GM18867 (cell line): ENCODE data around the gene CDK14.

Source experiments
- ATAC-seq: cut with Tn5 transposase; IDR thresholded peaks from one replicate; pipeline ENCODE4 v1.9.1; 2021; ENCODE audit warnings: mild to moderate bottlenecking, moderate library complexity; ENCODE audit not compliant: unreplicated experiment

CDK14 gene

GRCh38 chr7:90677486-90678404, 81.6 kb downstream of the CDK14 start:
- ATAC-seq: no peak

DNA sequence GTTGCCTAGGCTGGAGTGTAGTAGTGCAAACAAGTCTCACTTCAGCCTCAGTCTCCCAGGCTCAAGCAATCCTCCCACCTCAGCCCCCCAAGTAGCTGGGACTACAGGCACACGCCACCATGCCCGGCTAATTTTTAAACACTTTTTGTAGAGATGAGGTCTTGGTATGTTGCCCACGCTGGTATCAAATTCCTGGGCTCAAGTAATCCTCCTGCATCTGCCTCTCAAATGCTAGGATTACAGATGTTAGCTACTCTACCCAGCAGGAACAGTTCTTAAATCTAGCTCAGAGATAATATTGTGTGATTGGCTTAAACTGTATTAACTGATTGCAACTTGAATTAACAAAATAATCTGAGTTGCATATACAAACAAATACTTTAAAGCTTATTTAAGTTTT, 82.9 kb downstream of the CDK14 start:
- ATAC-seq: no peak

- ATAC-seq: no peak
Observed at GRCh38 chr7:90680484-90680883, 84.4 kb downstream of the CDK14 start.

- ATAC-seq: no peak
Observed at GRCh38 chr7:90681336-90682022, 85.4 kb downstream of the CDK14 start.

DNA sequence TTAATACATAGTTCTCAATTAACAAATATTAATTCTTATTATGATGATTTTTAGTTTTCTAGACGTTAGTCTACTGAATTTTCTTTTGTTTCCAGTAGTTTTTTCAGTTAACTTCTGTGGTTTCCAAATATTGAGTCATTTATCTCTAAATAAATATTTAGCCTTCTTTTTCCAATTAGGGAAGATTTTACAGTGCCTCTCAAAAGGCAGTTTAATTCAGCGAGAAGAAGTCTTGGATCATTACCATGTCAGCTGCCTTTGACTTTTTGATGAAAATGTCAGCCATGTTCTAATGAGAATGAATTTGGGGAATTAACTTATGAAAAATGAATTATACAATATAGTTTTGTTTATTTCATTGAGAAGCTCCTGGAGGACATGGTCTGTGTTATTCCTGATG, 90.0 kb downstream of the CDK14 start:
- no peak for ATAC-seq

GRCh38 chr7:90688810-90689209, 92.7 kb downstream of the CDK14 start:
- no peak for ATAC-seq

DNA sequence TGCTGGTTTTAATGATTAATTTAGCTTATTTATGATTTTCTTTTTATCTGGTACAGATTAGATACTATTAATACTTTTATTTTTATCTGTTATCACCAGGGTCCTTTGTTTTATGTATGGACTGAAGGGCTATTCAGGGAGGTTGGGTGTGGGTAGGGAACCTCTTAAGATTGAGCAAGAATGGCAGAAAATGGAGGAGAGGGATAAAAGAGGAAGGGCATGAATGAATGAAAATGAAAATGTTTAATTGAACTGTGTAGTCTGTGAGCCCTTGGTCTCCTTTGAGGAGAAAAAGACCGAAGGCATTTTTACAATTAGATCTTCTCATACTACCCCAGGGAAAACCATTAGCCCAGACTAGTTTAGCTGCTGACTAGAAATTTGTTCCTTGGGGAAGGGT, 93.1 kb downstream of the CDK14 start:
- ATAC-seq: no peak

DNA sequence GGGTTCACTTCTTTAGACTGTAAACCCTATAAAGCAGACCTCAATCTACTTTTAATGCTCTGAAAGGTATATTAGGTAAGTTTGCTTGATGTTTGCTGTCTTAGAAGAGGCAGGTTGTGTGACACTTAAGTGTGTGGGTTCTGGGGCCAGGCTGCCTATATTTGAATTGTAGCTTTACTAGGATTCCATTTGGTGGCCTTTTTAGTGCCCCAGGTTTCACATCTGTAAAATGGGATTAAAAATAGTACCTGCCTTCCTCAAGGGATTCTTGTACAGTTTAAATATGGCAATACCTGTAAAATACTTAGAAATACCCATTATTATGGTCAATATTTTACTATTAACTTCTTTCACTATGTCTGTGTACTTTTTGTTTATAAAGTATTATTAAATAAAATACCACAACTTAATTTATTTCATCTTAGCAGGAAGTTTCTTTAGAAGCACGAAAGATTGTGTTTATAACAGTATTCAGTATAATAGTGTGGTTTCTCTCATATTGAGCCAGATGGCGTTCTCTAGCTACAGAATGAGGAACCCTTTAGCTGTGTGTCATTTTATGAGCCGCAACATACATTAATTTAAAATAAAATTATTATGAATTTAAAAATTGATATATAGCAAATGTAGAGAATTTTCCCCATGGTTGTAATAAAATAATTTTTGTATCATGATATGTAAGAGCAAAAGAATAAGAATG, 94.2 kb downstream of the CDK14 start:
- ATAC-seq: no peak

- ATAC-seq: no peak
Observed at GRCh38 chr7:90692396-90692795, 96.3 kb downstream of the CDK14 start.

DNA sequence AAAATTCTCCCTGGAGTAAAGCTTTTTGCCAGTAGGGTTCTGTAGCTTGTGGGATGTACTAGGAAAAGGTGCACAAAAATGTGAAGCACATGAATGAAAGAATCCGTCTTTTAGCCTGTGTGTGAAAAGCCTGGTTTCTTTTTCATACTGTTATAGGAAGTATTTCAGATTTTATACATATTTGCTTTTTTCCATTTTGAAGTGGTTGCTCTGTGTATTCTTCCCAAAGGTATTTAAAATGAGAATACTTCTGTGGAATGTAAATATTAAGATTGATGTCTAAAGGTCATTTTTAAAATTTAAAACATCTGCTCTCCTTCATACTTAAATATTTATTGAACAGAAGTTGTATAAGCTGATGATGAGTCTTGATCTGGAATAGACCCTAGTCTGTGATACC, 96.8 kb downstream of the CDK14 start:
- ATAC-seq: no peak

DNA sequence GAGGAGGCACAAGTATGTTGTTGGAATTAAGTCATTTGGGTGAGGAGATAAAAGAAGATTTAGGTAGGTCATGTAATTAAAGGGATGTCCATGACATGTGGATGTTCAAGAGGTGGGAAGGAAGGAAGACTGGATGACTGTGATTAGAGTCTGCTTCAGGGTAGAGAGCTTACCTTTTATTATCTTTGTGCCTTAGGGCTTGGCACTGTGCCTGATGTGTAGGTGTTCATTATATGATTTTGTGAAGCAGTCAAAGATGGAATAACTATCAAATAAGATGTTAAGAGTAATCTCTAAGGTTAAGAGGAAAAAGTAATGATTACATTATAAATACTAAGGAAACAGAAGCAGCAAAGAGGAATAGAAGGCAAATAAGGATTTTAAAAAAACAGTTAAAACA, 97.8 kb downstream of the CDK14 start:
- ATAC-seq: no peak

- ATAC-seq: no peak
Observed at GRCh38 chr7:90698616-90699015, 102.5 kb downstream of the CDK14 start.

- ATAC-seq: peak; percentile 76
Observed at GRCh38 chr7:90701021-90701420, 104.9 kb downstream of the CDK14 start.

- no peak for ATAC-seq
Observed at GRCh38 chr7:90701771-90702170, 105.7 kb downstream of the CDK14 start.

GRCh38 chr7:90705391-90706071, 109.4 kb downstream of the CDK14 start:
- ATAC-seq: no peak

DNA sequence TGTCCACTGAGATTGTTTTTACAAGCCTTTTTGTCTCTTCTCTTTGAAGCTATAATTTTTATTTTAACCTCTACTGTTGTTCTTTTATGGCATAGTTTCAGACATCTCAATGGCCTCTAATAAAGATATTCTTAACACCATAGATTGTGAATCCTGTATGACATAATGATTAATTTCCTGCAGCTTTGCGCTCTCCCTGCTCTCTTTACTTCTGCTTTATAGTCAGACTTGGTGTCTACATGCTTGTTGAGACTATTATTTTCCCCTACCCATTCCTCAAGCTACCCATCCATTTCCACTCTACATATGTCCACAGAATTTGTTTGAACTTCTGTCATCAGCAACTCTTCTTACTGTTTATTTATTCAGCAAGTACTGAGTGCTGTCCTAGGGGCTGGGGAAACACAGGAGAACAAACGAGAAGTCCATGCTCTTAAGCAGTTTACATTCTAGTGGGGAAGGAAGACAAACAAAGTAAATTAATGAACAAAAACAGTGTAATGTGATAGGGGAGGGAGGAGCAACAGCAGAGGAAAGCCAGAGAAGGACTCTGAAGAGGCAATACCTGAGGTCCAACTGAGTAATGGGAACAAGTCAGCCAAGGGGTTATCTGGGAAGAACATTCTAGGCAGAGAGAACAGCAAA, 110.1 kb downstream of the CDK14 start:
- no peak for ATAC-seq

GRCh38 chr7:90708841-90709317, 112.8 kb downstream of the CDK14 start:
- ATAC-seq: peak; percentile 67

GRCh38 chr7:90709501-90710465, 113.7 kb downstream of the CDK14 start:
- ATAC-seq: peak; percentile 35

DNA sequence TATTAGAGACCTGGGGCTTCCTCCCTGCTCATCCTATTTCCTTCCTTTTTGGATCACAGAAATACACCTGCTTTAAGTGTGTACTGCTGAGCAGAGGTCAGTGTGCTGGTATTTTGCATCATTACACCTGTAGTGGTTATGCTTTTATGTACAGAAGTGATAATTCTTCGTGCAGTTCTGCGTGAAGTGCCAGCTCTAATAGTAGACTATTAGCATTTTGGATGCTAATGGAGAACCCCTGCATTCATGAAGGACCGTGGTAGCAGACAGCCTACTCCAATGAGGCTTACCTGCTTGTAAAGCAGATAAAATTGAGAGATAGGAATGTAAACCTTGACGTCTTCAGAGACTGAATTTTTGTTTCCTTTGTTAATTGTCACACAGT, 114.3 kb downstream of the CDK14 start:
- ATAC-seq: no peak
